Measurements from ENCODE around the gene PARM1.

The PARM1 gene

DNA sequence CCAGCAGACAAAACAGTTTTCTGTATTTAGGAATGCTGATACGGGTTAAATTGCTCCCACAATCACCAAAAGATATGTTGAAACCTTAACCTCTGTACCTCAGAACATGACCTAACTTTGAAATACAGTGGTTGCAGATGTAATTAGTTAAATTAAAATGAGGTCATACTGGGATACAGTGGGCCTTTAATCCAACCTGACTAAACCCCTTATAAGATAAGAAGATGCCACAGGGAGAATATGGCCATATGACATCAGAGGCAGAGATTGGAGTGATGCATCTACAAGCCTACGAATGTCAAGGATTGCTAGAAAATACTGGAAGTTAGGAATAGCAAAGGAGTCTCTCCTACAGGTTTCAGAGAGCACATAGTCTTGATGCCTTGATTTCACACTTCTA lies 32.1 kb upstream of the PARM1 start:
- Histone ChIP-seq H3K9ac (no peak overlapping the region), H3K4me2 (no peak overlapping the region), H3K79me2 (ENCODE audit: insufficient read depth, low read depth) (no peaks in the 10 kb centered on the region), H3K4me3 (IDR thresholded peaks at IDR 0.05; ENCODE audit: insufficient read depth, low read depth, low read length) (no peak overlapping the region), H3K36me3 (ENCODE audit: insufficient read depth) (no peaks in the 10 kb centered on the region), H3K27me3 (ENCODE audit: insufficient read depth, low read depth) (no peaks in the 10 kb centered on the region), H4K20me1 (ENCODE audit: insufficient read depth) (no peaks in the 10 kb centered on the region), H3K27ac (no peak overlapping the region), H2AFZ (ENCODE audit: low read depth) (no peak overlapping the region), H3K4me1 (ENCODE audit: low read depth, poor library complexity, severe bottlenecking) (no peaks in the 10 kb centered on the region)
- TF ChIP-seq, protein P1, sequence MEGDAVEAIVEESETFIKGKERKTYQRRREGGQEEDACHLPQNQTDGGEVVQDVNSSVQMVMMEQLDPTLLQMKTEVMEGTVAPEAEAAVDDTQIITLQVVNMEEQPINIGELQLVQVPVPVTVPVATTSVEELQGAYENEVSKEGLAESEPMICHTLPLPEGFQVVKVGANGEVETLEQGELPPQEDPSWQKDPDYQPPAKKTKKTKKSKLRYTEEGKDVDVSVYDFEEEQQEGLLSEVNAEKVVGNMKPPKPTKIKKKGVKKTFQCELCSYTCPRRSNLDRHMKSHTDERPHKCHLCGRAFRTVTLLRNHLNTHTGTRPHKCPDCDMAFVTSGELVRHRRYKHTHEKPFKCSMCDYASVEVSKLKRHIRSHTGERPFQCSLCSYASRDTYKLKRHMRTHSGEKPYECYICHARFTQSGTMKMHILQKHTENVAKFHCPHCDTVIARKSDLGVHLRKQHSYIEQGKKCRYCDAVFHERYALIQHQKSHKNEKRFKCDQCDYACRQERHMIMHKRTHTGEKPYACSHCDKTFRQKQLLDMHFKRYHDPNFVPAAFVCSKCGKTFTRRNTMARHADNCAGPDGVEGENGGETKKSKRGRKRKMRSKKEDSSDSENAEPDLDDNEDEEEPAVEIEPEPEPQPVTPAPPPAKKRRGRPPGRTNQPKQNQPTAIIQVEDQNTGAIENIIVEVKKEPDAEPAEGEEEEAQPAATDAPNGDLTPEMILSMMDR (conservative IDR thresholded peaks at IDR 0.05; ENCODE audit: low read depth, low read length) = no peak

DNA sequence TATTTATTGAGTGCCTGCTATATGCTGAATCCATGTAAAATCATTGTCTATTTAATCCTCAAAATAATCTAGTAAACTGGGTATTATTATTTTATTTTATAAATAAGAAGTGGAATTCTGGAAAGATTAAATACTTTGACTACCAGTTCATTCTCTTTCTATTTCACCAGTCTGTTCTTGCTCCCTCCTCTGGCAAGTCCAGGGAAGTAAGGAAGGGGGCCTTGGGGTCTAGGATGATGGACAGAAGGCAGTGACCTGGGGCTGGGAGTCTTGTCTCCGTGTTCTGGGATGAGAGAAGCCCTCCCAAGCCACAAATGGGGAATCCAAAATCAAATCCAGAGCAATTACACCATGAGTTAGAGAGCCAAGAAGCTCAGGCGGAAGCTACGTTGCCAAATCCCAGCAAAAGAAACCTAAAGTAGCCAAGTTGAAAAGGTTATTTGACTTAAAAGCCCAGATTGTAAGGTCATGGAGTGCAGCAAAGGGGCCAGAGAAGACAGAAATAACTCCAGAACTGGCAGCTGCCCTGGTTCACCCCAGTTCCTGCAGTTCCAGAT lies 28.3 kb upstream of the PARM1 start:
- no peaks in the 10 kb centered on the region for H3K36me3 ChIP-seq (ENCODE audit: insufficient read depth)
- no peak overlapping the region for H3K4me3 ChIP-seq (IDR thresholded peaks at IDR 0.05; ENCODE audit: insufficient read depth, low read depth, low read length)
- TF ChIP-seq, protein P1 (conservative IDR thresholded peaks at IDR 0.05; ENCODE audit: low read depth, low read length) = no peak
- H3K27me3 ChIP-seq (ENCODE audit: insufficient read depth, low read depth) = no peaks in the 10 kb centered on the region
- no peak overlapping the region for H3K27ac ChIP-seq
- H2AFZ ChIP-seq (ENCODE audit: low read depth) = no peak overlapping the region
- H3K4me2 ChIP-seq = no peak overlapping the region
- no peaks in the 10 kb centered on the region for H3K4me1 ChIP-seq (ENCODE audit: low read depth, poor library complexity, severe bottlenecking)
- H3K79me2 ChIP-seq (ENCODE audit: insufficient read depth, low read depth) = no peaks in the 10 kb centered on the region
- H4K20me1 ChIP-seq (ENCODE audit: insufficient read depth) = no peaks in the 10 kb centered on the region
- H3K9ac ChIP-seq = no peak overlapping the region

DNA sequence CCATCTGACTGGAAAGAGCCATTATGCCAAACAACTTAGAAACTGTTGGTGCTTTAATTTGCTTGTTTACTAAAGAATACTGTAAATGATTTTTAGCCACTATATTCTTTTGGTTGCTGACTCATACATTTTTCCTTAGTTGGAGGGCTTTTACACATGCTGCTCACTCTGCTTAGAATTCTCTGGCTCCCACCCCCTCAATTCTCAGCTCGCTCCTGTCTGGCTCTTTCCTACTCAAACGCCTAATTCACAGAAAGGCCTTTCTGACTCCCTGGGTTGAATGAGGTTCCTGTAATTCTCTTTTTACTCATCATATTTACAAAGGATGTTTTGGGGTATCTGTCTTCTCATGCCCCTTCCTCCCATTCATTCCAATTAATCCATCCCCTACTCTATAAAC lies 26.1 kb upstream of the PARM1 start:
- Histone ChIP-seq H3K4me2 (no peak overlapping the region), H3K4me1 (ENCODE audit: low read depth, poor library complexity, severe bottlenecking) (no peaks in the 10 kb centered on the region)
- TF ChIP-seq, protein P1 (conservative IDR thresholded peaks at IDR 0.05; ENCODE audit: low read depth, low read length) = no peak

DNA sequence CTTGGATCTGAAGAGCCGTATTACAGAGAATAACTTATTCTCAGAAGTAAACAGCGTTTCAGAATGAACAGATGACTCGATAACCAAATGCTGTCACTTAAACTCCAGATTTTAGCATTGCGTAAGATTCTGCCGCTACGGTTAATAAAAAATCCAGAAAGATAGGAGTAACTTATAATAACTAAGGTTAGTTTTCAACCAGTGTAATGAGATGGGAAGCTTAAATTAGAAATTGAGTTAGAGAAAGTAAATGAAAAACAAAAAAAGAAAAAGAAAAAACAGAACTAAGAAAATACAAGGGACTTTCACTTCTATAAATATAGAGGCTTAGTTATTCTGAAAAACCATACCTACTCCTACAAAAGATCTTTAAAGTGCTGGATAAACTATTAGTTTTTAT lies 13.1 kb upstream of the PARM1 start:
- Histone ChIP-seq H3K27me3 (ENCODE audit: insufficient read depth, low read depth) (no peaks in the 10 kb centered on the region), H3K4me1 (ENCODE audit: low read depth, poor library complexity, severe bottlenecking) (no peaks in the 10 kb centered on the region), H3K4me3 (IDR thresholded peaks at IDR 0.05; ENCODE audit: insufficient read depth, low read depth, low read length) (no peak overlapping the region), H3K9ac (no peak overlapping the region), H3K4me2 (no peak overlapping the region), H3K27ac (no peak overlapping the region), H3K36me3 (ENCODE audit: insufficient read depth) (no peaks in the 10 kb centered on the region), H3K79me2 (ENCODE audit: insufficient read depth, low read depth) (no peaks in the 10 kb centered on the region), H2AFZ (ENCODE audit: low read depth) (no peak overlapping the region), H4K20me1 (ENCODE audit: insufficient read depth) (no peaks in the 10 kb centered on the region)
- TF ChIP-seq, protein P1 (conservative IDR thresholded peaks at IDR 0.05; ENCODE audit: low read depth, low read length) = no peak

More for the DNA sequence above, 26.1 kb upstream of the PARM1 start:
- no peak overlapping the region for H2AFZ ChIP-seq (ENCODE audit: low read depth)
- H4K20me1 ChIP-seq (ENCODE audit: insufficient read depth) = no peaks in the 10 kb centered on the region
- H3K9ac ChIP-seq = no peak overlapping the region
- H3K27me3 ChIP-seq (ENCODE audit: insufficient read depth, low read depth) = no peaks in the 10 kb centered on the region
- no peak overlapping the region for H3K27ac ChIP-seq
- no peaks in the 10 kb centered on the region for H3K79me2 ChIP-seq (ENCODE audit: insufficient read depth, low read depth)
- no peak overlapping the region for H3K4me3 ChIP-seq (IDR thresholded peaks at IDR 0.05; ENCODE audit: insufficient read depth, low read depth, low read length)
- H3K36me3 ChIP-seq (ENCODE audit: insufficient read depth) = no peaks in the 10 kb centered on the region

All from KMS-11 (cell line).